COR-L47 (cell line): ENCODE results near the gene PHOX2A.

Experiments
- DNase-seq: peaks from one replicate; lab custom pipeline; 2025; lab: John Stamatoyannopoulos, UW

PHOX2A gene

DNA sequence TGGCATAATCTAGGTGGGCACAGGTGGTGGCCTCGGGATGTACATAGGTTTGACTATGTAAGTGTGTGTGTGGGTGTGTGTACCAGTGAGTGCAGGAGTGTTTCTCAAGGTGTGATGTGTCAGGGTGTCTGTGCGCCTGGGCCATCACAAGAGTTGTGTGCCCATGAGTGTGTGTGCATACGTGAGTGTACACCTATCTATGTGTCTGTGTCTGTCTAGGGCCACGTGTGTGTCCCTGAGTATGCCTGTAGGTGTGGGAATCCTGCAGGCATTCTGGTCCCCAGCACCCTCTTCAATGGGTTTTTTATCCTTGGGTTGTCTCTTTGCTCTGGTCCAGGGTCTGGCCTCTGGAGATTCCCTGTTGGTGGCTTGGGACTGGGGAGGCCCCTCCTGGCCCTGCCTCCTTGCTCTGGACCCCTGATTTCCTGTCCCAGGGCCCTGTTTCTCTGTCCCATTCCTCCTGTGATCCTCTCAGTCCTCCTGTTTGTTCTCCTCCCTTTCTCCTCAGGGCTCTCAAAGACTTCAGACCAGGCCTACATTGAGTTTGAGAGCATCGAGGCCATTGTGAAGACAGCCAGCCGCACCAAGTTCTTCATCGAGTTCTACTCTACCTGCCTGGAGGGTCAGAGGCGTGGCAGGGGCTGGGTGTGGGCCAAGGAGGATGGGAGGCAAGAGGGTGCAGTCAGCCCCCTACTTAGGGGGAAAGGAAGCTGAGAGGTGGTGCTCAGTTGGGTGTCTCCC lies 10.0 kb downstream of the PHOX2A start:
- no peak for DNase-seq

DNA sequence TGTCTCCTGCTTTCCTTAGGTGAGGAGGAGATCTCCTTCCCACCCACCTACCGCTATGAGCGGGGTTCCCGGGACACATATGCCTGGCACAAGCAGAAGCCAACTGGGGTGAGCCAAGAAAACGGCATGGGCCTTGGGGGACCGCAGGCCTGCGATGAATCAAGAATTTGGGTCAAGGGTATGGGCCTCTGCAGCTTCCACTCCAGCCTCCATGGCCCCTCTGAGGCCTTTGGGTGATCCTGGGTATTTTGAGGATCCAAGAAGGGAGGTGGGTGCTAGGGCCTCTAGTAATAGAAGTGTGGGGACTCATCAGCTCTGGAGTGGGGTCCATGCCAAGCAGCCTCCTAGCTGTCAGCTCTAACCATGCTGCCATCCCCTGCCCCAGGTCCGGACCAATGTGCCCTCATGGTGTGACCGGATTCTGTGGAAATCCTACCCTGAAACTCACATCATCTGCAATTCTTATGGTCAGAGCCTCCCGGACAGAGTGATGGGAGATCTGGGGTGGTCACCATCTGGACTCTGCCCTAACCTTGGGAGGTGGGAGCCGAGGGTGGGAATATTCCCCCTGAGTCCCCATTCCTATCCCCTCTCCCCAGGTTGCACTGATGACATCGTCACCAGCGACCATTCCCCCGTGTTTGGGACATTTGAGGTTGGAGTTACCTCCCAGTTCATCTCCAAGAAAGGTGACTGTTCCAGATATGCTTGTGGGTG lies 10.8 kb downstream of the PHOX2A start:
- DNase-seq = no peak

DNA sequence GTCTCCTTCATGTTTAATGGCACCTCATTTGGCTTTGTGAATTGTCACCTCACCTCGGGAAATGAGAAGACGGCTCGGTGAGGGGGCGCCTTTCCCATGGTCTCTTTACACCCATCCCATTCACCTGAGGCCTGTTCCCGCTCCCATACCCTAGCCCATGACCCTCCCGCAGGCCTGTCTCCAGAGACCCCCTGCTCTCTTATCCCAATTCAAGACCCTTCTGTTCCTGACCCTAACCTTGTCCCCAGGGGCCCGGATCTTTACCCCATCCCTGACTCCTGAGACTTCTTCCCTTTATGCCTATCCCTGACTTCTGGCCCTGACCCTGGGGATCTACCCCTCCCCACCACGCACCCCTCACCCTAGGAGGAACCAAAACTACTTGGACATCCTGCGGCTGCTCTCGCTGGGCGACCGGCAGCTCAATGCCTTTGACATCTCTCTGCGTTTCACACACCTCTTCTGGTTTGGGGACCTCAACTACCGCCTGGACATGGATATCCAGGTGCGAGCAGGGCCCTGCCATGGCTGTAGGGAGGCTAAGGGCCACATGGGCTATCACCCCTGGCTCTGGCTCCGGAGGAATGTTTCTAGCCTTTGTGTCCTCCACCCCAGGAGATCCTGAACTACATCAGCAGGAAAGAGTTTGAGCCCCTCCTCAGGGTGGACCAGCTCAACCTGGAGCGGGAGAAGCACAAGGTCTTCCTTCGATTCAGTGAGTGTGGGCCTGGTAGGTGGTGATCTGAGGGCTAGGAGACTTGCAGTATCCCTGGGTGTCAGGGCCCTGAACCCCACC lies 11.5 kb downstream of the PHOX2A start:
- no peak for DNase-seq

DNA sequence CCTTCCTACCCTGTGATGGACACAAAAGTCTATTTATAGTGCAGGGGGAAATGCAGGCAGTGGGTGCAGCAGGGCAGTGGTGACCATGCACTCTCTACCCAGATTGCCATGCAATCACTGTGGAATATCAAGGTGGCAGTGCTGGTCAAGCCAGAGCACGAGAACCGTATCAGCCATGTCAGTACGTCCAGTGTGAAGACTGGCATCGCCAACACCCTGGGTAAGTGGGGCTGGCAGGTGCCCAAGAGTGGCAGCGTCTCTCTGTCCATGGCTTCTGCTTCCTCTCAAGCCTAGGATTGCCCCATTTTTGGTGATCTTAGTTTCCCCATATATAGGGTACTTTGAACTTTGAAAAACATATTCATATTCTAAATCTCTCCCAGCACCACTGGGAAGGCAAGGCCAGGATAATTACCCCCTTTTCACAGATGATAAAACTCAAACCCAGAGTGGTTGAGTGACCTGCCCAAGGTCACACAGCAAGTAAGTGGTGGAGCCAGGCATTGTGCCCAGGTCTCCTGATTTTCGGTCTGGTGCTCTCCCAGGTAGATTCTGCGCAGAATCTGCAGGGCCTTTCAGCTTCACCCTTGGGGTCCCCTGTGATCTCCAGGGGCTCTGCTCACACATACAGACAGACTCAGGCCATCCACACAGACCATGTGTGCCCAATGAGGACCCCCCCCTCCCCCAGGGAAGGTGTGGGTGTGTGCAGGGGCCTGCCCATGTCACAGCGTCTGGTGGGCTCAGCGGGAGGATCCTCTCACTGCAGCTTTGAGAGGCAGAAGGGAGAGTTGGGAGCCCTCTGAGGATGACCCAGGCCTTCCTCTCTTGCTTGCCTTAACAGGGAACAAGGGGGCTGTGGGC lies 12.3 kb downstream of the PHOX2A start:
- DNase-seq = no peak

DNA sequence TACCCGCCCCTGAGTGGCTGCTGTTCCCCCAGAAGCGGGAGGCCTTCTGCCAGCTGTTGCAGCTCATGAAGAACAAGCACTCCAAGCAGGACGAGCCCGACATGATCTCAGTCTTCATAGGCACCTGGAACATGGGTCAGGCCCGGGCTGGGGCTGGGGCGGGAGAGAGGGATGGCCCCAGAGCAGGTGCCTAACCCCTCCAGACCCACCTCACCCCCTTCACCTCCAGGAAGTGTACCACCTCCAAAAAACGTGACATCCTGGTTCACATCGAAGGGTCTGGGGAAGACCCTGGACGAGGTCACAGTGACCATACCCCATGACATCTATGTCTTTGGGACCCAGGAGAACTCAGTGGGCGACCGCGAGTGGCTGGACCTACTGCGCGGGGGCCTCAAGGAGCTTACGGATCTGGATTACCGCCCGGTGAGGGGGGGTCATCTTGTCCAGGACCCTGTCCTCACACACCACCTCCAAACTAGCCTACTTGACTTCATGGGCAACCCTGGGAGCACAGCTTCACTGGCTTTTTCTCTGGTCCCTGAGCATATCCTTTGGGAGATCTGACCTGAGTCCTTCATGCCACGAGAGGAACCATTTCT lies 13.1 kb downstream of the PHOX2A start:
- no peak for DNase-seq

DNA sequence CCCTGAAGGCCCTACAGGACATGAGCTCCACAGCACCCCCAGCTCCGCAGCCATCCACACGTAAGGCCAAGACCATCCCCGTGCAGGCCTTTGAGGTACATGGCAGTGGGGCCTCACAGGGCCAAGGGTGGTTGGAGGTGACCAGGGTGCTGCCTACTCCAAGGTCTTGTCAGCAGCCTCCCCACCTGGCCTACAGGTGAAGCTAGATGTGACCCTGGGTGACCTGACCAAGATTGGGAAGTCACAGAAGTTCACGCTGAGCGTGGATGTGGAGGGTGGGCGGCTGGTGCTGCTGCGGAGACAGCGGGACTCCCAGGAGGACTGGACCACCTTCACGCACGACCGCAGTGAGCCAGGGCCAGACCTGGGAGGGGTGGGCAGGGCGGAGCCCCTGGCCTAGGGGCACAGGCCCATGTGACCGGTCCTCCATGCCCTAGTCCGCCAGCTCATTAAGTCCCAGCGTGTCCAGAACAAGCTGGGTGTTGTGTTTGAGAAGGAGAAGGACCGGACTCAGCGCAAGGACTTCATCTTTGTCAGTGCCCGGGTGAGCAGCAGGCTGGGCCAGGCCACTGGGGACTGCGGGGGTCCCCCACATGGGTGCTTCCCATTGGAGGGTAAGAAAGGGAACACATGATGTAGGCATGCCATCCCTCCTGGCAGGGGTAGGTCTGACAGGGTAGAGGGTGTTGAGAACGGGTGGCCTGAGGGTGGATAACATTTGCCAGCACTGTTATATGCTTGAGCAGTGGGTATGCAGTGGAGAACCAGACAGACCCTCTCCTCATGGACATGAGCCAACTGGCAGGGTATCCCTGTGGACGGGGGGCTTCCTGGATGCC lies 13.8 kb downstream of the PHOX2A start:
- no peak for DNase-seq

DNA sequence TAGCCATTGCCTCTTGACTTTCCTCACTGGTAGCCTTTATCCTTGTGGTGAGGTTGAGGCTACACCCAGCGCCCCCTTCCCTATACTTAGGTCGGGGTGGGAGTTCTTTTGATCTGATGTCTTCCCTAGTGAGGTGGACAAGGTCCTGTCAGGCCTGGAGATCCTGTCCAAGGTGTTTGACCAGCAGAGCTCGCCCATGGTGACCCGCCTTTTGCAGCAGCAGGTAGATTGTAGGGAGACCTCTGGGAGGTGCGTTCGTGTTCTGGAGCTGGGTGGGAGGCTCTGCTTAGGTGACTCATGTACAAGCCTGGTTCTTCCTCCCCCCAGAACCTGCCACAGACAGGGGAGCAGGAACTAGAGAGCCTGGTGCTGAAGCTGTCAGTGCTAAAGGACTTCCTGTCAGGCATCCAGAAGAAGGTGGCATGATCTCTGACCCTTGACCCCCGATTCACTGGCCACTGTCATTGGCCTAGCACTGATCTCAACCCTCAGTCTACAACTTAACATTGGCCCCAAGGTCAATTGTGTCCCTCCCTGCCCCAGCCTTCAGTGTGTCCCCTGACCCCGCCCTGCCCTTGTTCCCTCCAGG lies 14.5 kb downstream of the PHOX2A start:
- no peak for DNase-seq

DNA sequence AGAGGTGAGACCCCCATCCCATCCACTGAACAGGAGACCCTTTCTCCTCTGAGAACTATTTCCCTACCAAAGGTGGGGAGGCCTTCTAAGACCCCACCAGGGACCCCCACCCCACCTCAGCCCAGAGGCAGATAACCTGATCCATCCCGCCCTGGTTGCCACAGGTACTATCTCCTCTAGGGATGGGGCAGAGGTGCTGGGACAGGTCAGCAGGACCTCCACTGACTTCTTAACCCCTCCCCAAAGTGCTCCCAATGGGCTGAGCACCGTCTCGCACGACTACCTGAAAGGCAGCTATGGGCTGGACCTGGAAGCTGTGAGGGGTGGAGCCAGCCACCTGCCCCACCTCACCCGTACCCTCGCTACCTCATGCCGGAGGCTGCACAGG lies 15.1 kb downstream of the PHOX2A start:
- no peak for DNase-seq

DNA sequence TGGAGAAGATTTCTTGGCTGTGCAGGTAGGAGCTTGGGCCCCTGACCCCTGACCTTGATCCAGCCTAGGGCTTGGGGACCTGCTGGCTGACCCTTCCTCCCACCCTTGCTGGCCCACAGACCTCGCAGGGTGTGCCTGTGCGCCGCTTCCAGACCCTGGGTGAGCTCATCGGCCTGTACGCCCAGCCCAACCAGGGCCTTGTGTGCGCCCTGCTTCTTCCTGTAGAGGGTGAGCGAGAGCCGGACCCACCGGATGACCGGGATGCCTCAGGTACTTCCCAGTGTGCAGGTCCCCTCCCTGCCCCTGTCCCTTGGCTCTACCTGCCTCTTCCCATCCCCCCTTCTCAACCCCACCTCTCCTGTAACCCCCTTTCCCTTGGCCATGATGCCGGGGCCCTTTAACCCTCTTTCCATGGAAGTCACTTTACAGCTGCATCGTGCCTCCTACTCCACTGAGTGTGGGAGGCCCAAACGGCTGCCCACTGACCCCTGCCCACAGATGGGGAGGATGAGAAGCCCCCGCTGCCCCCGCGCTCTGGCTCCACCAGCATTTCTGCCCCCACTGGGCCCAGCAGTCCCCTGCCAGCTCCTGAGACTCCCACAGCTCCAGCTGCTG lies 15.6 kb downstream of the PHOX2A start:
- DNase-seq = peak; percentile 57

DNA sequence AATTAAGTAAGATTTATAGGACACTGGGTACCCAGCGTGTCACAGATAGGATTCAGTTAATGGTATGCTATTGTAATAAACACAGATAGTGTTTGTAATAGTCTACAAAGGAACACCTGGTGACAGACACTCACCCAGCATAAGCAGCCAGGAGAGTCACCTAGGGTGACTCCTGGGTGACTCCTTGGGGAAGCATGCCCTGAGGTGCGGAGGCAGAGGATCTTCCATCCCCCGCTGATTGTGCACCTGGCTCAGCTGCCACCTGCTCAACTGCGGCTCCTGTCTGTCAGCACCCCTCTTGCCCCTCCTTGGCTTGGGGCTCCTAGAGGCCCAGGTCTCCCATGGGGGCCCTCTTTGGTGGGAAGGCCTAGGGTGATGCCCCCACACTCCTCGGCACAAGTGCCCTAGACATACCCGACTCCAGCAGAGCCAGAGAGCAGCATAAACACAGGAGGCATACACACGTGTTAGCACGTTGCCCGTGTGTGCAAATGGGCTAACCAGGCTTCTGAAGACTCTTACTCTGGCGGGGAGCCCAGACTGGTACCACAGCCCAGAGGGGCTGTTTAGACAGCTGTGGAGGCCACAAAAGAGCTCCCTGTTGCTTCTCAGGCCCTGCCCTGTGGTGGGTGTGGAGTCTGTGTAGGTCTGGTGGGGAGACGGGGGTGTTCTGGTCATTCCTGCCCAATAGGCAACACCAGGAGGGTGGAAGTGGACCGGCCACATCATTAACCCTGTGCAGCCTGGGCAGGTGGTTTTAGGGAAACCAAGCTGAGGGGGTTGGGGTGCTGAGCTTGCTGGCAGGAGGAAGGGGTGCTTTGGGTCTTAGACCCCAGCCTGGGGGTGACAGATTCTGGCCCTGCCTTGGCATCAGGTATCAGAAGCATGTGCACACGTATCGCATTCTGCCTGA lies 16.4 kb downstream of the PHOX2A start:
- peak; percentile 97 for DNase-seq

DNA sequence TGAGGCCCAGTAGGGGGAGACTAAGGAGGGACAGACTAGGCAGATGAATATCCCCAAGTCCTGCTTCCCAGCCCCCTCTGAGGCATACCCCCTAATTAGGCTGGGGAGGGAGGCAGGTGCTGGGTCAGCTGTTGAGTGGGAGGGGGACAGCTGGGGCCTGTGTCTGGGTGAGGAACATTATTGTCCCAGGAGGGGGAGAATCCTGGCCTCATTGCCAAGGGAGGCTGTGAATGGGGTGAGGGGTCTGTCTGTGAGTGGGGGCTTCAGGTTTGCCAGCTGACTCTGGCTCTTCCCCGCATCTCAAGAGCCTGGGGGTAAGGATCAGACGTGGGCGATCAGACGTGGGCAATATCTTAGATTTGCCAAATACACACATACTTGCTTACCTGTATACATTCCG lies 17.3 kb downstream of the PHOX2A start:
- peak; percentile 61 for DNase-seq

DNA sequence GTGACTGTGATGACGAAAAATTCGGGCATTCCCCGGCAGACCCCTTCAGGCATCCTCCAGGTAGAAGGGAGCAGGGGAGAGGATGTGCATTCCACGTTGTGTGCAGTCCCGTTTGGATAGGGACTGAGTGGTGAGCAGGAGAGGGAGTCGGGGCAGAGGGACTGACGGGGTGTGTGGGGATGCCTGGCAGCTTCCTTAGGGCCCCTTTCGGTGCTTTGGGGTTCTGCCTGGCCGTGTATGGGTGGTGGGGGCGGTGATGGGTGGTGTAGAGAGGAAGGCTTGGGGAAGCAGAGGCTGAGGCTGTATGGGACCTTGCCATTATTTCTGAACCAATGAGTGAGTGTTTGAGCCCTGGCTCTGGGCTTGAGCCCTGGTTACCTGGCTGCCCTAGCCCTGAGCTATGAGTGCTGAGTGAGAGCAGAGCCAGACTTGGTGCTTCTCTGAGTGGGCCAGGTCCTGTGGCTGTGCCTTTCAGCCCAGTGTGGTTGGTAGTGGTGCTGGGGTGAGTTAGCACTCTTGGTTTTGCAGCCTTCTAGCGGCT lies 18.5 kb downstream of the PHOX2A start:
- no peak for DNase-seq

DNA sequence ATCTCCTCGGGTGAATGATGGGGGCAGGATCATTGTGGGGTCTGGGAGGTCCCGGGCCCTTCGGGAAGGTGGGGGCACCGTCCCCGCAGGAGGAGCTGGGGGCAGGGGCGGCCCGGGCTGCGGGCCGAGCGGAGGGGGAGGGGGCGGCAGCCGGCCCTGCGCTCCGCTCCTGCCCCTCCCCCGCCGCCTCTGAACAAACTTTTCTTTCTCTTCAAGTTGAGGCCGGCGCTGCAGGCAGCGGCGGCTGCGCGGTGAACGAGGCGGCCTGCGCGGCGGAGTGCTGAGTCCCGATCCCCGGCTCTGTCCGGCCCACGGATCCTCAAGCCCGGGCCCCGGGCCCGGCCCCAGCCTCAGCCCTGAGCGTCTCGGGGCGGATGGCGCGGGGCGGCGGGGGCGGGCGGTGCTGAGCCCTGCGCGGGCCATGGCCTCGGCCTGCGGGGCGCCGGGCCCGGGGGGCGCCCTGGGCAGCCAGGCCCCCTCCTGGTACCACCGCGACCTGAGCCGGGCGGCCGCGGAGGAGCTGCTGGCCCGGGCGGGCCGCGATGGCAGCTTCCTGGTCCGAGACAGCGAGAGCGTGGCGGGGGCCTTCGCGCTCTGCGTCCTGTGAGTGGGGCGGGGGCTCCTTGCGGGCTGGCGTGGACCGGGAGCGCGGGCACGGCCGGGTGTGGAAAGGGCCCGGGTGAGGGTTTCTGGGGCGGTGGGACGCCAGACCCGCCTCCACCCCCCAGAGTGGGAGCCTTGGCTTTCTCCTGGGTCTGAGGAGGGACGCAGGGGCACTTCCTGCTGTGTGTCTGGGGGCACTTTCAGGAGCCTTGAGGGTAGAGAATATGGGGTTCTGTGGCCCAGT lies 19.2 kb downstream of the PHOX2A start, which contains the start of gene INPPL1:
TSS of gene INPPL1 (plus strand) at position 204 of the 847 bp plus-strand sequence. CDS start at position 422, 218 bp downstream.
- DNase-seq = no peak

DNA sequence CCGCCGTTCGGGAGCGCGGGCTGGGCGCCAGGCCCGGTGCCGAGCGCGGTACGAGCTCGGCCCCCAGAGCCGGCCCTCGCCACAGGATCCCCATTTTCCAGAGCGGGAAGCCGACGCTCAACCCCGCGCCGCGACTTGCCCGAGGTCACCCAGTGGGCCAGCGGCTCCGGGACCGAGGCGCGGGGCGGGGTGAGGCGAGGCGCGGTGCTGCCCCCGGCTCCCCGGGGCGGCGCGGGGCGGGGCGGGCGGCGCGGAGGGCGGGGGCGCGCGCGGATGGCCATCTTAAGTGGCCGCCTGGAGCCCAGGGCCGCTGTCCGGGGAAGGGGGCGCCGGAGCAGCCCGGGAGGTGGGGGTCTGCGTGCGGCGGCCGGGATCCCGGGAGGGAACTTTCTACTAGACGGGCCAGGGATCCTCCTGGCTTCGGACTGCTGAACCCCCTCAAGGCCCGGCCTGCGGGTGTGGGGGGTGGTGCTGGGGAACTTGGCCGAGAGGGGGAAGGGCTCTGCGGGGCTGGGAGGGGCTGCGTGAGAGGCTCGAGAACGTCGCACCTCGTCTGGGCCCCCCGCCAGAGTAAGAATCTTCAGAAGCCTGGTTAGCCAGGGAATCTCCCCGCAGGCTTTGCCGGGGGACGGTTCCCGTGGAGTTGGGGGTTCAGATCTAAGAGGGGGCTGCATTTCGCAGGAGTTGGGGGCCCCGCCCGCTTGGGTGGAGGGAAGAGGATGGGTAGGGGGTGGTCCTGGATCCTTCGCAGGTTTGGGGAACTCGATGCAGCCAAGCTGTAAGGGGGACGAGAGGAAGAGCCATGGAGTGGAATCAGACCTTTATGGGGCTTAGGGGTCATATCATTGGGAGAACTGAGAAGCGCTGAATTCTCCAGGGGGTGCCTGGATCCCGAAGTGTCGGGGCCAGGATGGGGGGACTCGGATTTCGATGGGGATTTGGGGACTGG lies 20.1 kb downstream of the PHOX2A start:
- peak; percentile 61 for DNase-seq

DNA sequence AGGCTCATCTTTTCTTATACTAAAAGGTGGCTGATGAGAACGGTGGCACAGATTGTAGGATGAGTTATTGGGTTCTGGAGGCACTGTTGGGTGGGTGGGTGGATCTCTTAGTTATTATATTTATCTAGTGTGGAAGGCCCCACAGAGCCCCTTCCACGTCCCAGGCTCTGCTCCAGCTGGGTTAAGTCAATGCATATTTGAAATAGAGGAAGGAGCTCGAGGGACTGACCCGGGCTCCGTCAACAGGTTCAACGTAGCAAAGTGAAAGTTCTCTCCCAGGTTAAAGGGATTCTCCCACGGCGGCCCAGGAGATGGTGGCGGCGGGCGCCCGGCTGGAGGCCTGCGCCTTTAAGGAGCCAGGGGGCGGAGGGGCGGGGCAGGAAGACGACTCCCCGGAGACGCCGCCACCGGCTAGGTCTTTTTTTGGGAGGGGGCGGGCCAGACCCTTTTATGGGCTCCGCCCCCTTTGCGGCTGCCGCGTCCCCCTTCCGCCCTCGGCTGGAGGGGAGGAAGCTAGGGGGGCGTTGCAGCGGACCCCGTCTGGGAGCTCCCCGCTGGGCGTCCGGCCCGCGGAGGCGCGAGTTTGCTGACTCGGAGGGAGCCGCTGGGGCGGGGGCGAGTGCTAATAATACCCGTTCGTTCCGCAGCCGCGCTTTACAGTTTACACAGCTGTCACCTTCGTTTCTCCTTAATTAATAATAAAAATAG lies 20.9 kb downstream of the PHOX2A start:
- peak; percentile 98 for DNase-seq
